ENCODE measurements around the gene PTPRK.

The PTPRK gene

GRCh38 chr6:128474481-128474880, 45.9 kb downstream of the PTPRK start:
- DNase-seq (ENCODE audit: low read depth), result no peak
- no peak overlapping the region for H3K4me3 ChIP-seq (ENCODE audit: control insufficient read depth, low read depth, low read length)
- no peak for TF ChIP-seq CTCF (IDR thresholded peaks at IDR 0.05; ENCODE audit: control insufficient read depth, insufficient read depth, low read depth, low read length, missing control alignments)

GRCh38 chr6:128471907-128472306, 48.5 kb downstream of the PTPRK start:
- no peak overlapping the region for H3K4me3 ChIP-seq (ENCODE audit: control insufficient read depth, low read depth, low read length)
- no peak for DNase-seq (ENCODE audit: low read depth)
- no peak for TF ChIP-seq CTCF (IDR thresholded peaks at IDR 0.05; ENCODE audit: control insufficient read depth, insufficient read depth, low read depth, low read length, missing control alignments)

- TF ChIP-seq CTCF (IDR thresholded peaks at IDR 0.05; ENCODE audit: control insufficient read depth, insufficient read depth, low read depth, low read length, missing control alignments), result no peak
- DNase-seq (ENCODE audit: low read depth), result no peak
- H3K4me3 ChIP-seq (ENCODE audit: control insufficient read depth, low read depth, low read length), result no peak overlapping the region
Measured at GRCh38 chr6:128465368-128466343, 54.7 kb downstream of the PTPRK start.

GRCh38 chr6:128464790-128465189, 55.6 kb downstream of the PTPRK start:
- no peak for TF ChIP-seq CTCF (IDR thresholded peaks at IDR 0.05; ENCODE audit: control insufficient read depth, insufficient read depth, low read depth, low read length, missing control alignments)
- H3K4me3 ChIP-seq (ENCODE audit: control insufficient read depth, low read depth, low read length), result no peak overlapping the region
- DNase-seq (ENCODE audit: low read depth), result no peak

GRCh38 chr6:128463942-128464341, 56.5 kb downstream of the PTPRK start:
- no peak for TF ChIP-seq CTCF (IDR thresholded peaks at IDR 0.05; ENCODE audit: control insufficient read depth, insufficient read depth, low read depth, low read length, missing control alignments)
- no peak for DNase-seq (ENCODE audit: low read depth)
- no peak overlapping the region for H3K4me3 ChIP-seq (ENCODE audit: control insufficient read depth, low read depth, low read length)

GRCh38 chr6:128461501-128461900, 58.9 kb downstream of the PTPRK start:
- H3K4me3 ChIP-seq (ENCODE audit: control insufficient read depth, low read depth, low read length), result no peak overlapping the region
- DNase-seq (ENCODE audit: low read depth), result no peak
- TF ChIP-seq CTCF (IDR thresholded peaks at IDR 0.05; ENCODE audit: control insufficient read depth, insufficient read depth, low read depth, low read length, missing control alignments), result no peak
